HG03103 (cell line): ENCODE results near the gene CSRNP3.

Experiments
- ATAC-seq: cut with Tn5 transposase; IDR thresholded peaks from one replicate; pipeline ENCODE4 v1.9.1; 2021; ENCODE audit warnings: low read depth; ENCODE audit not compliant: unreplicated experiment

Gene CSRNP3

DNA sequence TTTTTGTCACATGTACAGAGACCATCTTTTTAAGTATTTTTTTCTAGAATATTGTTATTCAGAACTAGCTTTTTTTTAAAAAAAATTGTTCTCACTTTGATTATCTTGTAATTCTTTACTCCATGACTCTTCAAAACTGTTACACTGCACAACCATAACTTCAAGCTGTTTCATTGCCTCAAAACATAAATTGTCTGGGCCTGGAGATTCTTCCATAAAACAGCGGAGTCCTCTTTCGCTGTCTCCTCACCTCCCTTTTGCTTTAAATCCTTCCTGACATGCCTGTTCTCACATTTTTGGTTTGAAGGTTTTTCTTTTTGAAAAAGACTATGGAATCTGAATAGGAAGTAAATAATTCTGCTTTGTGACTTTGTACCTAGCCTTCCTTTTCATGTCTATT lies 197.9 kb downstream of the CSRNP3 start:
- ATAC-seq: no peak

DNA sequence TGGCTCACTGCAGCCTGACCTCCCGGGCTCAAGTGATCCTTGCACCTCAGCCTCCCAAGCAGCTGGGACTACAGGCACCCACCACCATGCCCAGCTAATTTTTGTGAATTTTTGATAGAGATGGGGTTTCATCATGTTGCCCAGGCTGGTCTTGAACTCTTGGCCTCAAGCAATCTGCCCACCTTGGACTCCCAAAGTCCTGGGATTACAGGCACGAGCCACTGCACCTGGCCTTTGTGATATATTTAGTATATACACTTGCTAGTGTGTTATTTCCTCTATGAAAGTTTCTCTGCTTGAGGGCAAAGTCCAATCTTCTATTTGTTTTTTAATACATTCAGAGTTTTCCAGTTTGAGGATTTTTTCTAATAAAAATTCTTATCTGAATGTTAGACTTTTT lies 205.3 kb downstream of the CSRNP3 start:
- no peak for ATAC-seq

DNA sequence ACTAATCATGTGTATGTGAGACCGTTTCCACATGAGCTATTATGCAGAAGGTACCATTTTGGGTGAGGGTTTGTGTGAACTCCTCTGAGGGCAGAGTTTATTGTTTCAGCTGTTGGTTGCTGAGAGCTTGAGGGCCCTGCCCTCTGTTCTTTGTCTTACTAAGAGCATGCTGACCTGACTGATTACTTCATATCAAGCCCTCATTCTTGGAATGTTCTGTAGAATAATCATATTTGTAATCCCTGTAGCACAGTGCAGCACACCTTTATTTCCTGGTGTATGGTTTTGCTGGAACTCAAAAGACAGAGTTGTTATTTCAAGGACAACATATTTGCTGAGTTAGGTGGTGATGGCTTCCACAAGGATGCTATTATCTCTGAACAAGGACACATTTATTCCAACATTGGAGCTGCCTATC lies 206.1 kb downstream of the CSRNP3 start:
- no peak for ATAC-seq

DNA sequence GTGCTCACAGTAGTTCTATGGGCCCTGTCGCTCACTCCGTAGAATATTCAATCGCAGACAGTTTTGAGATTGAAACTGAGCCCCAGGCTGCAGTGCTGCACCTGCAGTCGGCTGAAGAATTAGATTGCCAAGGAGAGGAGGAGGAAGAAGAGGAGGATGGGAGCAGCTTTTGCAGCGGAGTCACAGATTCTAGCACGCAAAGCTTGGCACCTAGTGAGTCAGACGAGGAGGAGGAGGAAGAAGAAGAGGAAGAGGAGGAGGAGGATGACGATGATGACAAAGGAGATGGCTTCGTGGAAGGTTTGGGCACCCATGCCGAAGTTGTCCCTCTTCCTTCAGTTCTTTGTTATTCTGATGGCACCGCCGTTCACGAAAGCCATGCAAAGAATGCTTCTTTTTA lies 209.4 kb downstream of the CSRNP3 start:
- no peak for ATAC-seq

DNA sequence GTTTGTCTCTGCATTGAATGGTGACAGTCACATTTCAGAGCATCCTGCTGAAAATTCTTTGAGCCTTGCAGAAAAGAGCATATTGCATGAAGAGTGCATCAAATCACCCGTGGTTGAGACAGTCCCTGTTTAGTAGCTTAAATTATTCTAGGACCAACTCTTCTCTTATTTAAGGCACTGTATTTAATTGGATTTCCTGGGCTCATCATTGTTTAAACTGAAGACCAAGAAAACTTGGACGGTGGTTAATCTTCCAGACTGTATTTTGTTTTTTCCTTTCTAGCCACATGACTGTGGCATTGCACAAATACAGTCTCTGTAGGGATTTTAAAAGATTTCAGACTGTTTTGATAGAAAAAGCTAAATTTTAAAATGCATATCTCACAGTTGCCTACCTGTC lies 210.1 kb downstream of the CSRNP3 start:
- no peak for ATAC-seq

- ATAC-seq: no peak
Measured at GRCh38 chr2:165681841-165682240, 212.3 kb downstream of the CSRNP3 start.

DNA sequence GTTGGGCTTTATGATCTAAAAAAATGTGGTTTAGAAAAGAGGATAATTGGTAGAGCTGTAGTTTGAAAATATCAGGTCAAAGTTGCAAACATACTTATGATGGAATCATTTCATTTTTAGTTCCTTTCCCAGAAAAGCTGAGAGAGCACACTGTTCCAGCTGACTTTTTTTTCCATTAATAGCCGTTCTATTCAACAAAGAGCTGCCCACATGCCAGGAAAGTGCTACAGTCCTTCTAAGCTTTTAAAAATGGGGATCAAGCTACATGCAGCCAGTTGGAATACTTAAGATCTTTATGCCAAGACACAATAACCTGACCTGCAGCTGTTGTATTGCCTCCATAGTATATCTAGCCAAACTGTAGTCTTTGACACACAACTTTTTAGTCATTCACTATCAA lies 213.0 kb downstream of the CSRNP3 start:
- ATAC-seq: no peak

GRCh38 chr2:165686800-165687199 lies 217.3 kb downstream of the CSRNP3 start:
- ATAC-seq: no peak

- no peak for ATAC-seq
Measured at GRCh38 chr2:165687426-165688002, 218.0 kb downstream of the CSRNP3 start.

DNA sequence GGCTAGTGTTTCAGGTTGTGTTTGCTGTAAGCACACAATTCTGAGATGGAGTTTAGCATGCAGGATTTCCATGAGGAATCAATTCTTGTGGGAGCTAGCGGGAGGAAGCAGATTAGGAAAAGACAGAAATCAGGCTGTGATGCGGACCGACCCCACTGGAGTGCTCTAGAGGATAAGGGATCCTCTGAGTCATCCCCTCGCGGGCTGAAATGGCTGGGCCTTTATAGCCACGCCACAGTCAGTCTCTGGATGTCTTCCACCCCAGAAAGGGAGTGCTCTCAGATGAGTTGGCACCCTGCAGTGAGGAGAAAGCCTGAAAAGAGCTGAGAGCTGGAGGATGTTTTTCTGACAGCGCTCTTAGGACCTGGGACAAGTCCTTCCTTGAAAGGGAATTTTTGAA lies 222.1 kb downstream of the CSRNP3 start:
- ATAC-seq: no peak

DNA sequence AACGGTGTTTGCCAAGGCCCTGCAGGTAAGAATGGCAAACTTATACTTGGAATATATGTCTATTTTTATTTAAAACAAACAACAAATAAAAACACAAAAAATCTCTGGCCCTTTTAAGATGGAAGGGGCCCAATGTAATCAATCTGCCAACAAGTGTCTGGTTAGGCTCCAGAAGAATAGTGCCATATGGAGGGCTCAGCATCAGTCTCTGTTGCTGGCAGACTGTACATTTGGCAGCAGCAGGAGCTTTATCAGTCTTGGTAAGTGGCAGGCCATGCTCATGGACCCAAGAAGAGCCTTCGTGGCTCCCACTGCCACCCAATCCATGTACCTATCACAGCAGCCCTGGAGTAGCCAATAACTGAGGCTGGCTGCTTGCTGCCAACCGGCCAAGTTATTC lies 223.4 kb downstream of the CSRNP3 start:
- ATAC-seq: no peak

DNA sequence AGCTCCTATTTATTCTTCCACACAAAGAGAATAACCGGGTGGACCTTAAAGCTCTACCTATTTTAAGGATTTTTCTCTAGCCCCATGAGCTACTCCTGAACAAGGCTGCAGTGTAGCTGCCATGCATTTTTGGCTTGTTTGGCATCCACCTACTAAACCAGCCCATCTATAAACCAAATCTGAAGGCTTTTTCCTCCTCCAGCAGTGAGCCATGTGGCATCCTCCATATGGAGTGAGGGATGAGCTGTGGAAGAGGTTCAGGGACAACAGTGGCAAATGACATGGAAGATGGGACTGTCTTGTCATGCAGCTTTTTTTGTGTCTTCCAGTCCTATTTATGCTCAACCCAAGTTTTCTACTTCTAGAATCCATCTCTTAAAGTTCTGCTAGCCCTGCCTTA lies 224.3 kb downstream of the CSRNP3 start:
- ATAC-seq: no peak

- no peak for ATAC-seq
Measured at GRCh38 chr2:165697748-165698443, 228.4 kb downstream of the CSRNP3 start.

- peak; percentile 83 for ATAC-seq
Measured at GRCh38 chr2:165698444-165698884, 229.0 kb downstream of the CSRNP3 start.

- ATAC-seq: no peak
Measured at GRCh38 chr2:165699946-165700345, 230.4 kb downstream of the CSRNP3 start.

DNA sequence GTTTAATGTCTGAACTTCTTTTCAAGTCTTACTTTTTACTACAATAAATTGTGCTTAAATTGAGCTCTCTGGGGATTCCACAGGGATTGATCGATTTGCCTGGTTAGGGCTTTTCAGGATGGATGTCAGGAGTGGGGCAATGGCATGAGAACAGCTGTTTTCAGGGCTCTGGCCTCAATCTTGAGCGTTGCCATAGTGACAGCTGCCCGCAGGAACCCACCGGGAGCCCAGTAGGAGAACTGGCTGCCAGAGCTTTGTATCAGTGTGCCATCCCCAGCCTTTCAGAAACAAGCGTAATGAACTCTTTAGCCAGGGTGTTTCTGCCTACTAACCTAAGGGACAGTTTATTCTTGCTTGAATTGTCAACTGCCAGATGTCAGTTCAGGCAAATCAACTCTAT lies 231.0 kb downstream of the CSRNP3 start:
- no peak for ATAC-seq

- ATAC-seq: no peak
Measured at GRCh38 chr2:165701147-165701546, 231.6 kb downstream of the CSRNP3 start.

DNA sequence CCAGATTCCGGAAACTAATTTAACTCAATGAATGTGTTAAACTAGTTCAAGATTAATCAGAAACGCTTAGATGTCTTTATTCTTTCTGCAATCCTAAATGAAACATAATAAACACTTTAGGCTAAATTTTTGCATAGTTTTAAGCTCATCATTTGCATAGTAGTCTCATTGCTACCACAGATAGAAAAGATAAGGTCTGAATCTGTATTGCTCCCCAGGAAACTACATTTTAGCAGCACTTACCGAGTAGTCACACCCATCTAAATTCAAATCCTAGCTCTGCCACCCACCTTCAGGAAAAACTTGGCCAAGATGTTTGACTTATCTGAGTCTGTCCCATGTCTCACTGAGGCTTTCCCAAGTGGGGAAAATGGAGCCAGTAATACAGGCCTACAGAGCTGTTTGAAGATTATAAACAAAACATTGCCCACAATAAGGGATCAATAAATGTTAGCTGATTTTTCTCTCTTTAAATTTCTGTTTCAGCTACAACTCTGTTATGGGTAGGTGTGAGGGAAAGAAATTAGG lies 237.5 kb downstream of the CSRNP3 start:
- no peak for ATAC-seq

- ATAC-seq: no peak
Measured at GRCh38 chr2:165716091-165716490, 246.6 kb downstream of the CSRNP3 start.

DNA sequence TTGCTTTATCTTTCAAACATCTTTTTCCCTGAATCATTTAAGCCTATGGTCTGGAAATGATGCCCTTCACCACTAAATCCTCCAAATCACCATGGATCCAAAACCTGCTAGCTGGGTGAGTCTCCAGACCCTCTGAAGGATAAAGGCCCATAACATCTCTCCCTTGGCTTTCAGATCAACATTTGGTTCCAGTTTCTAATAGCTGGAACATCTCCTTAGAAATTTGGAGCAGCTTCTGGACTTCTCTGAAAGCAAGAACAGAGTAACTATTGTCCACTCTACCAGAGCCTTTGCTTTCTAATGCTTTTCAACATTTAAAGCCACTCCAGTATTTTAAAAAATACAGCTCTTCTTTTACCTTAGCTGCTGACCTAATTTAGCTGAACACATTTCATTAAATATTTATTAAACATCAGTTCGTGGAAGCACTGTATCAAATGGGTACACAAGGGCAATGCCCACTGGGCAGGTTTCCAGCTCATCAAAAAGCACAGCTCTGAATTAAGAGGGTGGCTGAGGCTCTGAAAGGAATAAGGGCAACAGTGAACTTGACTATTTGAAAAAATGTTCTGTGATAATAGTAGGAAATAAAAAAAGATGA lies 249.2 kb downstream of the CSRNP3 start:
- no peak for ATAC-seq

GRCh38 chr2:165720511-165720910 lies 251.0 kb downstream of the CSRNP3 start:
- ATAC-seq: no peak

- no peak for ATAC-seq
Measured at GRCh38 chr2:165725421-165725820, 255.9 kb downstream of the CSRNP3 start.
